MCF 10A (cell line): Measurements from ENCODE around the gene TNNI3K. TPM values are rescaled to one million over a fixed set of nuclear protein-coding genes. Genes with fewer than 3 reads are reported as not detected.

Experiments
- BruUV-seq: library from RNA; stranded (reverse); fragments of 400-500 nt; replicated peaks from 2 replicates; lab custom pipeline; 2021; lab: Mats Ljungman, UMichigan
- CTCF ChIA-PET: fragments of 300-600 bp; sonication (Branson Sonifier 250); formaldehyde crosslinking; extraction: SDS; loops from one replicate; lab custom pipeline; 2021; ENCODE audit warnings: antibody characterized with exemption, inconsistent platforms; lab: Yijun Ruan, JAX
- POLR2A ChIA-PET: fragments of 300-600, 350-650 bp; sonication (Branson Sonifier 250); formaldehyde crosslinking; extraction: SDS; loops from one replicate; lab custom pipeline; 2020; ENCODE audit warnings: antibody characterized with exemption, inconsistent platforms; lab: Yijun Ruan, JAX
- DNase-seq: peaks from one replicate; pipeline ENCODE4 v3.0.0-alpha.2; 2018; ENCODE audit not compliant: unreplicated experiment
- H3K27ac Mint-ChIP-seq: one replicate; pipeline ENCODE4 v1.8.0; 2022; ENCODE audit warnings: mild to moderate bottlenecking, low read depth, mixed read lengths; ENCODE audit not compliant: unreplicated experiment
- H3K27me3 Mint-ChIP-seq: one replicate; pipeline ENCODE4 v1.8.0; 2022; ENCODE audit warnings: mixed read lengths; ENCODE audit not compliant: insufficient read depth, unreplicated experiment
- H3K36me3 Mint-ChIP-seq: one replicate; pipeline ENCODE4 v1.8.0; 2022; ENCODE audit warnings: mild to moderate bottlenecking, moderate library complexity, mixed read lengths; ENCODE audit not compliant: insufficient read depth, unreplicated experiment
- H3K4me1 Mint-ChIP-seq: one replicate; pipeline ENCODE4 v1.8.0; 2022; ENCODE audit warnings: mixed read lengths; ENCODE audit not compliant: insufficient read depth, unreplicated experiment
- H3K4me3 Mint-ChIP-seq: one replicate; pipeline ENCODE4 v1.8.0; 2022; ENCODE audit warnings: mild to moderate bottlenecking, moderate library complexity, mixed read lengths; ENCODE audit not compliant: unreplicated experiment
- H3K9me3 Mint-ChIP-seq: one replicate; pipeline ENCODE4 v1.8.0; 2022; ENCODE audit warnings: mixed read lengths; ENCODE audit not compliant: unreplicated experiment
- intact Hi-C: fragments of 100-400 bp; cut with micrococcal nuclease; formaldehyde crosslinking; loops from 2 replicates; pipeline ENCODE4 v1.14.1; 2022
- total RNA-seq: library from RNA; stranded (reverse); gene quantifications from 2 replicates; pipeline ENCODE4 v1.2.3, GENCODE V29; 2022
- TF ChIP-seq, protein P1 (sequence below): fragments of 200-600 bp; IDR thresholded peaks from one replicate; pipeline ENCODE4 v1.8.0; 2022; ENCODE audit warnings: antibody characterized with exemption, mild to moderate bottlenecking; ENCODE audit not compliant: unreplicated experiment

Gene TNNI3K
- total RNA-seq, 1 experiment from 2014 or later, result not detected

- DNase-seq, result no peak
- ChIA-PET CTCF (no interaction called here), POLR2A (interaction anchor here (0.6 kb wide), 1 partner anchor 18 kb away, joined by 4 read pairs; no protein-coding TSS in a partner anchor)
- TF ChIP-seq, protein P1, sequence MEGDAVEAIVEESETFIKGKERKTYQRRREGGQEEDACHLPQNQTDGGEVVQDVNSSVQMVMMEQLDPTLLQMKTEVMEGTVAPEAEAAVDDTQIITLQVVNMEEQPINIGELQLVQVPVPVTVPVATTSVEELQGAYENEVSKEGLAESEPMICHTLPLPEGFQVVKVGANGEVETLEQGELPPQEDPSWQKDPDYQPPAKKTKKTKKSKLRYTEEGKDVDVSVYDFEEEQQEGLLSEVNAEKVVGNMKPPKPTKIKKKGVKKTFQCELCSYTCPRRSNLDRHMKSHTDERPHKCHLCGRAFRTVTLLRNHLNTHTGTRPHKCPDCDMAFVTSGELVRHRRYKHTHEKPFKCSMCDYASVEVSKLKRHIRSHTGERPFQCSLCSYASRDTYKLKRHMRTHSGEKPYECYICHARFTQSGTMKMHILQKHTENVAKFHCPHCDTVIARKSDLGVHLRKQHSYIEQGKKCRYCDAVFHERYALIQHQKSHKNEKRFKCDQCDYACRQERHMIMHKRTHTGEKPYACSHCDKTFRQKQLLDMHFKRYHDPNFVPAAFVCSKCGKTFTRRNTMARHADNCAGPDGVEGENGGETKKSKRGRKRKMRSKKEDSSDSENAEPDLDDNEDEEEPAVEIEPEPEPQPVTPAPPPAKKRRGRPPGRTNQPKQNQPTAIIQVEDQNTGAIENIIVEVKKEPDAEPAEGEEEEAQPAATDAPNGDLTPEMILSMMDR, result no peak
- Mint-ChIP-seq H3K36me3 (no peaks in the 10 kb centered on the region), H3K27ac (no peak overlapping the region), H3K9me3 (no peaks in the 10 kb centered on the region), H3K27me3 (no peaks in the 10 kb centered on the region), H3K4me1 (no peaks in the 10 kb centered on the region), H3K4me3 (no peak overlapping the region)
- BruUV-seq, result no TSS peak
- intact Hi-C loops, result no loop called here
These were observed 220.2 kb downstream of the TNNI3K start for GRCh38 chr1:74455390-74455789.

- BruUV-seq, result no TSS peak
- TF ChIP-seq, protein P1, result no peak
- H3K27ac Mint-ChIP-seq, result no peak overlapping the region
- H3K9me3 Mint-ChIP-seq, result no peaks in the 10 kb centered on the region
- intact Hi-C loops, result no loop called here
- H3K27me3 Mint-ChIP-seq, result no peaks in the 10 kb centered on the region
- H3K4me1 Mint-ChIP-seq, result no peaks in the 10 kb centered on the region
- no peak for DNase-seq
- ChIA-PET POLR2A (no interaction called here), CTCF (no interaction called here)
- no peaks in the 10 kb centered on the region for H3K36me3 Mint-ChIP-seq
- H3K4me3 Mint-ChIP-seq, result no peak overlapping the region
These were observed 222.1 kb downstream of the TNNI3K start for GRCh38 chr1:74457253-74457652.

- DNase-seq, result peak; percentile 78
- H3K36me3 Mint-ChIP-seq, result no peaks in the 10 kb centered on the region
- TF ChIP-seq, protein P1, result no peak
- POLR2A ChIA-PET, result interaction anchor here (0.7 kb wide), 1 partner anchor 9 kb away, joined by 3 read pairs; no protein-coding TSS in a partner anchor
- intact Hi-C loops, result loop anchor here (2.0 to 10.0 kb wide), 3 partner anchors 221 to 459 kb away; partner anchors contain the start of genes FPGT and LRRIQ3
- BruUV-seq, result no TSS peak
- H3K27me3 Mint-ChIP-seq, result no peaks in the 10 kb centered on the region
- CTCF ChIA-PET, result interaction anchor here (1.3 kb wide), 1 partner anchor 18 kb away, joined by 3 read pairs; no protein-coding TSS in a partner anchor
- H3K4me3 Mint-ChIP-seq, result no peak overlapping the region
- H3K4me1 Mint-ChIP-seq, result peaks cover 22% of the 10 kb centered on the region
- no peaks in the 10 kb centered on the region for H3K9me3 Mint-ChIP-seq
- H3K27ac Mint-ChIP-seq, result peak overlapping the region; percentile 50
These were observed 228.3 kb downstream of the TNNI3K start for GRCh38 chr1:74463333-74463988.

DNA sequence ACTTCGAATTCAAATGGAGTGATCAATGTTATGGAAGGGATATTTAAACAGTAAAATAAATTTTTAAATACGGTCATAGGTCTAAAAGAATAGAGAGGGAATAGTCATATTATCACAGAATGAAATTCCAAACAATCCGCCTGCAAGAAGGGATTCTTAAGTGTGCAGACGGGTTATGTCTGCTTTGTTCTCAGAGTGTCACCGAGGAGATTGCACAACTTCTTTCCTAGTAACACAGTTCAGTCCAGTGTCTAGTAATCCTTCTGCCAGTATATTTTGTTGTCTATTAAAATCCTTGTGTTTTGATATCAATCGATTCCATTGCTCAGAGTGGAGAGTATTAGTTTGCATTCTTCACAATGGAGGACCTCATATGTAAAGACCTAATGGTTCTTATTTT is 228.8 kb downstream of the TNNI3K start:
- Mint-ChIP-seq H3K27ac (peak overlapping the region; percentile 50), H3K36me3 (no peaks in the 10 kb centered on the region), H3K4me3 (no peak overlapping the region), H3K27me3 (no peaks in the 10 kb centered on the region), H3K9me3 (no peaks in the 10 kb centered on the region), H3K4me1 (peaks cover 22% of the 10 kb centered on the region)
- intact Hi-C loops, result loop anchor here (10.0 kb wide), 2 partner anchors 221 to 459 kb away; no protein-coding TSS in a partner anchor
- ChIA-PET POLR2A (interaction anchor here (0.6 kb wide), 1 partner anchor 163 kb away, joined by 4 read pairs; no protein-coding TSS in a partner anchor), CTCF (interaction anchor here (0.7 to 1.3 kb wide), 2 partner anchors 17 to 250 kb away, joined by 3 read pairs; no protein-coding TSS in a partner anchor)
- TF ChIP-seq, protein P1, result no peak
- peak; percentile 40 for DNase-seq
- BruUV-seq, result no TSS peak
